ENCODE measurements around the gene ASB7.

ASB7 gene

GRCh38 chr15:100598655-100599054 lies 3.7 kb upstream of the ASB7 start:
- DNase-seq: no peak

- DNase-seq: no peak
Observed at GRCh38 chr15:100601163-100601562, 1.2 kb upstream of the ASB7 start.

DNA sequence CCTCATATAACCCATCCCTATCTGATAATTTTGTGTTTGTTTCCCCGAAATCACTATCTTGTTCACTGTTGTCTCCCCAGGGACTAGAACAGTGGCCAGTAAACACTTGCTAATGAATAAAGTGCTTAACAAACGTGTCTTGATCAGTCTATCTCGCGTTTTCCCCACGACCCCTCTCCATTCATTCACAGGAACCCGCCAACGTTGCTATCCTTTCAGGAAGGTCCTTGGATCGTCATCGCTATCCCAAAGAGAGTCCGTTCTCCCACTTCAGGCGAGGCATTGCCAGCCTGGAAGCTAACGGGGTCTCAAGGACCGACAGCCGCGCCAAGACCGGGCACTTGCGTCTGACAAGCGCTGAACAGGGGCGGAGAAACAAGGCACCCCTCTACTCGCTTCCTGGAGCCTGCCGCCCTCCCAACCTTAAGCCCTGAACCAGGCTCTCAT lies 749 bp upstream of the ASB7 start:
- DNase-seq: no peak

- peak; percentile 62 for DNase-seq
Observed at GRCh38 chr15:100602823-100603393, 519 bp downstream of the ASB7 start.

DNA sequence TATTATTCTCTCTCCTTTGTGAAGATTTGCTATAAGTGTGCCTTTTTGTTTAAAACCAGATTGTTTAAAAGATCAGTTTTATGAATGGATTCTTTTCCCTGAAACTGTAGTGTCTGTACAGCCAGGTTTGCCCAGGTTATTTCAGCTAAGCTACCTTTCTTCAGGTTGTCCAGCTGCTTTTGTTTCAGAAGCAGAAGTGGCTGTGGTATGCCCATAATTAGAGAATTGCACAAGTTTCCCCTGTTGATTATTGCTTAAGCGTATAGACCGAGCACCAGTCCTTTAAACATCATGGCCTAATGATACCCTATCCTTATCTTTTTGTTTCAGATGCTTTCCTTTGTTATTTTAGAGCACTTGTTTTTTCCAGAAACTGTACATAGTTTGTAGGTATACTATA lies 10.2 kb downstream of the ASB7 start:
- no peak for DNase-seq

DNA sequence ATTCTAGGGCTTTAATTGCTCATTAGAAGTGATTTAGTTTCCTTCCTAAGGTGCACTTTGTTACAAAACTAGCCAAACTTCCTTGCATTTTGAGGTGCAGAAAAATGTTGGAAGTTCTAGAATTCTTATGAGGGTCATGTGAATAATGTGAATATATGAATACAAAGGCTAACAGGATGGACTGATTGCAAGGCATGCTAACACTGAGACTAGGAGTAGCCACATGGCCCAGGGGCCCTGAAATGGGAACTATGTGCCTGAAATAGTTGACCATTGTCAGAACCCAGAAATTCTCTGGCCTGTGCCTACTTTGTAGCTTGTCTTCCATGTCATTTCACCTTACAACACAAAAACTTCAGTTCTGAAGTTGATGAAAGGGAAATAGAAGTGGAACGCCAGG lies 10.8 kb downstream of the ASB7 start:
- no peak for DNase-seq

DNA sequence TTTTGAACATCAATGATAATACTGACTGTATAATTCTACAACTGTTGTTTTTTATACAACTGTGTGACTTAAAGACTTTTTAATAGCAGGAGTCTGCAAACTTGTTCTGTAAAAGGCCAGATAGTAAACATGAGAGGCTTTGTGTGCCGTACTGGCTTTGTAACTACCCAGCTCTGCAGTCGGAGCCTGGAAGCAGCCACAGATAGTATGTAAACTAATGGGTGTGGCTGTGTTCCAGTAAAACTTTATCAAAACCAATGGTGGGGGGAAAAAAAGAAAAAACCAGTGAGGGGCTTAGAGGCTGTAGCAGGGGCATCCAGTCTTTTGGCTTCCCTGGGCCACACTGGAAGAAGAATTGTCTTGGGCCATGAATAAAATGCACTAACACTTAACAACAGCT lies 11.9 kb downstream of the ASB7 start:
- DNase-seq: no peak

GRCh38 chr15:100614918-100615317 lies 12.5 kb downstream of the ASB7 start:
- no peak for DNase-seq

DNA sequence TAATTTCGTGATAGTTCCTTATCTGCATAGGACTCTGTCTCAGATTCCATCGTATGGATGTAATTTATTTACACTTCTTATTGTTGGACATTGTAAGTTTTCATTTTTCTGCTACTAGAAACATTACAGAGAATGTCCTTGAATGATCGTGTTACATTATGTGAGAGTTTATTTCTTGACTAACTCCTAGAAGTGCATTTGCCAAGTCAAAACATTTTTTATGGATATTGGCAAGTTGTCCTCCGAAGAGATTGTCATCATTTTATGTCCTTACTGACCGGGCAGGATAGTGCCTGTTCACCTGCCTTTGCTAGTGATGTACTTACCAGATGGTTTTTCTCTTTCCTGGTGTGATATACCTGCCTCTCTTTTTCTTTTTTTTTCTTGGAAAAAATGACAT lies 13.4 kb downstream of the ASB7 start:
- DNase-seq: no peak

- DNase-seq: no peak
Observed at GRCh38 chr15:100616700-100617099, 14.3 kb downstream of the ASB7 start.

- no peak for DNase-seq
Observed at GRCh38 chr15:100623301-100623700, 20.9 kb downstream of the ASB7 start.

GRCh38 chr15:100627789-100628395 lies 25.5 kb downstream of the ASB7 start:
- peak; percentile 53 for DNase-seq

- DNase-seq: no peak
Observed at GRCh38 chr15:100628746-100629145, 26.4 kb downstream of the ASB7 start.

GRCh38 chr15:100631831-100632230 lies 29.4 kb downstream of the ASB7 start:
- DNase-seq: no peak

DNA sequence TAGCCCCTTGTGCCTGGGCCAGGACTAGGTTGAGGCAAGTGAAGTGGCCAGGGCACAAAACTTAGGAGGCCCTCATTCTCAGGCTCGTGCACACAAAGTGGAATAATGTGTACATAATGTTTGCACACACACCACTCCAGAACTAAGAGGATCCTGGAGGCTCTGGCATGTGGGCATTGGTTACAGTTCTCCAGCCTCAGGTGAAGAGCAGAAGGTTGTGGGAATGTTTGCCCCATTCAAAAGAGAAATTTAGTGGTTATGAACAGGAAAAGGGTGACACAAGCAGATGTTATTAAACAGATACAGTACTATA lies 31.3 kb downstream of the ASB7 start:
- no peak for DNase-seq

- no peak for DNase-seq
Observed at GRCh38 chr15:100635406-100636071, 33.1 kb downstream of the ASB7 start.

DNA sequence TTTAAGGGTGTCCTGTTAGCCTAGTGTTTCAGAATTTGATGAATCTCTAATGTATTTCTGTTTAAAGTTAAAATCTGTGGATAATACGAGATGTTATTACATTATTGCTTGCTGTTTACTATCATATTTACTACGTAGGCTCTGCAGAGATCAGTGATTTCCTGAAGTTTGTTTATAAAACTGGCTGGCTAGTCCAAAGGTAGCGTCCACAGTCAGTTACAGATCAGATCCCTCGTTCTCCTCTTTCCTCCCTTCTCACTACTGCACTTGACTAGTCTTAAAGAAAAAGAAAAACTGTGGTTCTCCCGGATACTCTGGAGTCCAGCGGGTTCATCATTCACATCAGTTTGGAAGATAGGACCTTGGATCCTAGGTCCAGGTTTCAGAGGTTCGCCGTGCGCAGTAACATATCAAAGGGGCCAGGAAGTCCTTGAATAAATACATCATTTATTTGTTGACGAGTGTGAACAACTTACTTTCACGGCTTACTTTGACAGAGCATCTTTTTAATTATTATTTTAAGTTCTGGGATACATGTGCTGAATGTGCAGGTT lies 35.9 kb downstream of the ASB7 start:
- DNase-seq: no peak

DNA sequence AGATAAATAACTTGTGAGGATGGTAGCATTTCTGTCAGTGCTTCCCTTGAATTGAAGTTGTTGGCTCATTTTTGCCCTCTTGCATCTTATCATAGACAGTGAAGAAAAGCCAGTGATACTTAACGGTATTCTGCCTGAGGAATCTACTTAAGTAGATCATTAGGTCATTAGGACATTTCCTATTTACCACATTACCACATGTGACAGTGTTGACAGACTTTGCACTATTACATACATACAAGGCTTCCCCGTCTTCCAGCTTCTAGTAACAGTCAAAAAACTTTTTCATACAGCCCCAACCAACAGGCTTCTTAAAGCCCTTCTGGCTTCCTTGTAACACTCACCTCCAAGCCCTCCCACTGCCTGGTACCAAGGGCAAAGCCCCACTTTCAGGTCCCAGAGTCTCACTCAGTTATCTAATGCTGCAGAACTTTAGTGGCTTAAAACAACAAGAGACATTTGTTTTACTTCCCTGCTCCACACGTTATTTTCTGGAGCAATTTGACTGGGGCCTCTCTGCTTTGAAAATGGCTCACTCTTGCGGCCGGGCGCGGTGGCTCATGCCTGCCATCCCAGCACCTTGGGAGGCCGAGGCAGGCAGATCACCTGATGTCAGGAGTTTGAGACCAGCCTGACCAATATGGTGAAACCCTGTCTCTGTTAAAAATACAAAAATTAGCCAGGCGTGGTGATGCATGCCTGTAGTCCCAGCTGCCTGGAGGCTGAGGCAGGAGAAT lies 40.0 kb downstream of the ASB7 start:
- DNase-seq: no peak

GRCh38 chr15:100642950-100643338 lies 40.6 kb downstream of the ASB7 start:
- DNase-seq: no peak

DNA sequence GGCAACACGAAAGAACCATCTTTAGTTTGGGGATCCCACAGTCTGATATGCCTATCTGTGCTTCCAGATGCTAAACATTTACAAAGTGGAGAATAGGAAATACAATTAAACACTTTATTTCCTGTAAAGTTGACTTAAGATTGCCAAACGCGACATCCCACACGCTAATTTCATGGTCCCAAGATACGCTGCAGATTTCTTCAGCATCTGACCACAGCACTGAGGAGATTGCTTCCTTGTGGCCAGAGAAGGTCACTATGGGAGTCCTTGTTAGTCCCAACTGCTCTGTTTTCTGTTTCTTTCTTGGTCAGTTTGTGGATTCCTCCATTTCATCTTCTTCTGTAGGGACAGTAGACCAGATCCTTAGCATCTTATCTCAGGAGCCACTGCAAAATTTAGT lies 43.3 kb downstream of the ASB7 start:
- no peak for DNase-seq

GRCh38 chr15:100648951-100649350 lies 46.6 kb downstream of the ASB7 start:
- no peak for DNase-seq

DNA sequence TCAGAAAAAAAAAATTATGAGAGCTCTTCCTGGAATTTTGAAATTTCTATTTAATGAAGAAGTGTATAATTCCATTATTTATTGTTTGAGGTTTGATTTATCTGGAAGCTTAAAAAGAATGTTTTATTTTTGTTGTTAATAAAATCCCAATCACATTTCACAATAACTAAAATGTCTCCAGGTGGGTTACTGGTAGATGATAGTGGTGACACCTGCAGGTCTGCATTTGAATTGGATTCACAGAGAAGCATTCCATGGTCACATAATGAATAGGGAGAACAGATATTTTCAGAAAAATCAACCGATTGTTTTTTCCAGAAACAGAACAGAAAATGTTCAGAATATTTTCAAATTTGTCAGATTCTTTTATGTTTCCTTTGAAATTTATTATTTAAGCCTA lies 48.3 kb downstream of the ASB7 start:
- no peak for DNase-seq

GRCh38 chr15:100651253-100651652 lies 48.9 kb downstream of the ASB7 start:
- DNase-seq: no peak

GRCh38 chr15:100652116-100652515 lies 49.7 kb downstream of the ASB7 start:
- DNase-seq: no peak

All from activated CD4-positive, CD25-positive, alpha-beta regulatory T cell treated with anti-CD3 and anti-CD28 coated beads, Interleukin-2, amount 50 U/mL, for 72 hours (primary cell).